ENCODE measurements around the gene PLA2G6.
A peak's percentile ranks its signal among the peaks of the same experiment; 100 is the strongest.

The PLA2G6 gene

GRCh38 chr22:38220653-38221386 lies 39.2 kb upstream of the PLA2G6 start:
- no peaks in the 10 kb centered on the region for H3K27me3 ChIP-seq (ENCODE audit: control insufficient read depth in 3 of 3, insufficient read depth in 3 of 3, low read depth in 1 of 3, low read length in 3 of 3)
- H3K9me3 ChIP-seq (replicated peaks in 1 of 2; ENCODE audit: control insufficient read depth in 2 of 2, insufficient read depth in 1 of 2, low read depth in 1 of 2, low read length in 2 of 2), result no peaks in the 10 kb centered on the region
- H3K79me1 ChIP-seq (ENCODE audit: low read depth, low read length), result no peaks in the 10 kb centered on the region
- peak overlapping the region; percentile 73 for H2BK12ac ChIP-seq (ENCODE audit: low read length)
- no peak overlapping the region for H3K4me2 ChIP-seq (ENCODE audit: insufficient read depth, low read length, poor library complexity, severe bottlenecking)
- H2AFZ ChIP-seq (ENCODE audit: low read length), result no peak overlapping the region
- peaks cover 7 to 12% of the 10 kb centered on the region in 2 donors for H3K4me1 ChIP-seq (ENCODE audit: control insufficient read depth in 2 of 2, insufficient read depth in 1 of 2, low read depth in 1 of 2, low read length in 2 of 2)
- H3K23ac ChIP-seq (ENCODE audit: low read depth, low read length, poor library complexity), result peak overlapping the region; percentile 80
- peak overlapping the region; percentile 84 for H2AK5ac ChIP-seq (ENCODE audit: low read depth, low read length)
- peak overlapping the region; percentile 53 for H3K4ac ChIP-seq (ENCODE audit: low read length)
- peak overlapping the region; percentile 17 for H3K18ac ChIP-seq (ENCODE audit: low read length)
- H3K27ac ChIP-seq (replicated peaks; ENCODE audit: low read length), result no peak overlapping the region
- peak overlapping the region; percentile 22 for H2BK5ac ChIP-seq (ENCODE audit: low read length)
- no peak overlapping the region for H4K8ac ChIP-seq (ENCODE audit: low read depth, low read length)
- peaks cover 26 to 46% of the 10 kb centered on the region in 2 donors for H3K36me3 ChIP-seq (replicated peaks in 1 of 2; ENCODE audit: control insufficient read depth in 2 of 2, insufficient read depth in 2 of 2, low read length in 2 of 2)
- peak overlapping the region; percentile 56 for H3K14ac ChIP-seq (ENCODE audit: low read length)
- no peak overlapping the region for H2BK120ac ChIP-seq (ENCODE audit: low read depth, low read length)
- H3K9ac ChIP-seq (ENCODE audit: low read depth, low read length, poor library complexity), result no peak overlapping the region
- H4K91ac ChIP-seq (ENCODE audit: low read depth, low read length, poor library complexity), result peak overlapping the region; percentile 72
- DNase-seq (ENCODE audit: low spot score), result no peak
- WGBS, 2 donors (ENCODE audit: extremely low coverage in 2 of 2, insufficient read length in 2 of 2, insufficient replicate concordance in 1 of 2), result no CpG with 5 or more reads among the region's 22 CpGs
- H2BK15ac ChIP-seq (ENCODE audit: low read length), result peak overlapping the region; percentile 81
- H3K4me3 ChIP-seq (ENCODE audit: low read length in 2 of 2), result no peak overlapping the region

- no peak overlapping the region for H2AFZ ChIP-seq (ENCODE audit: low read length)
- H2BK120ac ChIP-seq (ENCODE audit: low read depth, low read length), result no peak overlapping the region
- peak overlapping the region; percentile 84 for H2AK5ac ChIP-seq (ENCODE audit: low read depth, low read length)
- no peak overlapping the region for H3K27ac ChIP-seq (replicated peaks; ENCODE audit: low read length)
- H3K4ac ChIP-seq (ENCODE audit: low read length), result no peak overlapping the region
- no peak overlapping the region for H3K4me3 ChIP-seq (ENCODE audit: low read length in 2 of 2)
- DNase-seq (ENCODE audit: low spot score), result no peak
- H3K14ac ChIP-seq (ENCODE audit: low read length), result no peak overlapping the region
- H2BK15ac ChIP-seq (ENCODE audit: low read length), result no peak overlapping the region
- H3K36me3 ChIP-seq (replicated peaks in 1 of 2; ENCODE audit: control insufficient read depth in 2 of 2, insufficient read depth in 2 of 2, low read length in 2 of 2), result peaks cover 19 to 46% of the 10 kb centered on the region in 2 donors
- WGBS, 2 donors (ENCODE audit: extremely low coverage in 2 of 2, insufficient read length in 2 of 2, insufficient replicate concordance in 1 of 2), result no CpG with 5 or more reads among the region's 8 CpGs
- H3K4me2 ChIP-seq (ENCODE audit: insufficient read depth, low read length, poor library complexity, severe bottlenecking), result no peak overlapping the region
- H2BK5ac ChIP-seq (ENCODE audit: low read length), result no peak overlapping the region
- H3K27me3 ChIP-seq (ENCODE audit: control insufficient read depth in 3 of 3, insufficient read depth in 3 of 3, low read depth in 1 of 3, low read length in 3 of 3), result no peaks in the 10 kb centered on the region
- H3K23ac ChIP-seq (ENCODE audit: low read depth, low read length, poor library complexity), result no peak overlapping the region
- no peak overlapping the region for H4K8ac ChIP-seq (ENCODE audit: low read depth, low read length)
- H3K4me1 ChIP-seq (ENCODE audit: control insufficient read depth in 2 of 2, insufficient read depth in 1 of 2, low read depth in 1 of 2, low read length in 2 of 2), result peaks cover 7 to 15% of the 10 kb centered on the region in 2 donors
- no peak overlapping the region for H2BK12ac ChIP-seq (ENCODE audit: low read length)
- no peaks in the 10 kb centered on the region for H3K79me1 ChIP-seq (ENCODE audit: low read depth, low read length)
- H3K18ac ChIP-seq (ENCODE audit: low read length), result no peak overlapping the region
- H4K91ac ChIP-seq (ENCODE audit: low read depth, low read length, poor library complexity), result no peak overlapping the region
- H3K9me3 ChIP-seq (replicated peaks in 1 of 2; ENCODE audit: control insufficient read depth in 2 of 2, insufficient read depth in 1 of 2, low read depth in 1 of 2, low read length in 2 of 2), result no peaks in the 10 kb centered on the region
- no peak overlapping the region for H3K9ac ChIP-seq (ENCODE audit: low read depth, low read length, poor library complexity)
These were observed 38.5 kb upstream of the PLA2G6 start for GRCh38 chr22:38220163-38220562.

GRCh38 chr22:38219632-38220031 lies 38.0 kb upstream of the PLA2G6 start:
- no CpG with 5 or more reads among the region's 10 CpGs for WGBS, 2 donors (ENCODE audit: extremely low coverage in 2 of 2, insufficient read length in 2 of 2, insufficient replicate concordance in 1 of 2)
- Histone ChIP-seq H2BK15ac (ENCODE audit: low read length) (no peak overlapping the region), H4K8ac (ENCODE audit: low read depth, low read length) (no peak overlapping the region), H2BK12ac (ENCODE audit: low read length) (peak overlapping the region; percentile 93), H3K79me1 (ENCODE audit: low read depth, low read length) (no peaks in the 10 kb centered on the region), H2AFZ (ENCODE audit: low read length) (no peak overlapping the region), H2BK5ac (ENCODE audit: low read length) (no peak overlapping the region), H2BK120ac (ENCODE audit: low read depth, low read length) (no peak overlapping the region), H3K4ac (ENCODE audit: low read length) (no peak overlapping the region), H3K27ac (replicated peaks; ENCODE audit: low read length) (peak overlapping the region; percentile 28), H3K4me2 (ENCODE audit: insufficient read depth, low read length, poor library complexity, severe bottlenecking) (no peak overlapping the region), H3K4me1 (ENCODE audit: control insufficient read depth in 2 of 2, insufficient read depth in 1 of 2, low read depth in 1 of 2, low read length in 2 of 2) (peaks cover 7 to 20% of the 10 kb centered on the region in 2 donors), H3K36me3 (replicated peaks in 1 of 2; ENCODE audit: control insufficient read depth in 2 of 2, insufficient read depth in 2 of 2, low read length in 2 of 2) (peaks cover 17 to 45% of the 10 kb centered on the region in 2 donors), H4K91ac (ENCODE audit: low read depth, low read length, poor library complexity) (no peak overlapping the region), H2AK5ac (ENCODE audit: low read depth, low read length) (no peak overlapping the region), H3K9ac (ENCODE audit: low read depth, low read length, poor library complexity) (peak overlapping the region; percentile 63), H3K9me3 (replicated peaks in 1 of 2; ENCODE audit: control insufficient read depth in 2 of 2, insufficient read depth in 1 of 2, low read depth in 1 of 2, low read length in 2 of 2) (no peaks in the 10 kb centered on the region), H3K14ac (ENCODE audit: low read length) (no peak overlapping the region), H3K27me3 (ENCODE audit: control insufficient read depth in 3 of 3, insufficient read depth in 3 of 3, low read depth in 1 of 3, low read length in 3 of 3) (no peaks in the 10 kb centered on the region), H3K4me3 (ENCODE audit: low read length in 2 of 2) (no peak overlapping the region), H3K18ac (ENCODE audit: low read length) (peak overlapping the region; percentile 65), H3K23ac (ENCODE audit: low read depth, low read length, poor library complexity) (peak overlapping the region; percentile 71)
- no peak for DNase-seq (ENCODE audit: low spot score)

GRCh38 chr22:38218661-38219622 lies 37.3 kb upstream of the PLA2G6 start:
- H3K4me1 ChIP-seq (ENCODE audit: control insufficient read depth in 2 of 2, insufficient read depth in 1 of 2, low read depth in 1 of 2, low read length in 2 of 2), result peaks cover 7 to 25% of the 10 kb centered on the region in 2 donors
- peak overlapping the region; percentile 93 for H2BK12ac ChIP-seq (ENCODE audit: low read length)
- H3K9me3 ChIP-seq (replicated peaks in 1 of 2; ENCODE audit: control insufficient read depth in 2 of 2, insufficient read depth in 1 of 2, low read depth in 1 of 2, low read length in 2 of 2), result no peaks in the 10 kb centered on the region
- no peak overlapping the region for H3K14ac ChIP-seq (ENCODE audit: low read length)
- H3K27me3 ChIP-seq (ENCODE audit: control insufficient read depth in 3 of 3, insufficient read depth in 3 of 3, low read depth in 1 of 3, low read length in 3 of 3), result peaks cover 0 to 7% (median 0%) of the 10 kb centered on the region in 3 experiments
- H3K4me3 ChIP-seq (ENCODE audit: low read length in 2 of 2), result no peak overlapping the region
- DNase-seq (ENCODE audit: low spot score), result no peak
- no peak overlapping the region for H2AFZ ChIP-seq (ENCODE audit: low read length)
- H3K18ac ChIP-seq (ENCODE audit: low read length), result peak overlapping the region; percentile 65
- peaks cover 14 to 48% of the 10 kb centered on the region in 2 donors for H3K36me3 ChIP-seq (replicated peaks in 1 of 2; ENCODE audit: control insufficient read depth in 2 of 2, insufficient read depth in 2 of 2, low read length in 2 of 2)
- H2BK120ac ChIP-seq (ENCODE audit: low read depth, low read length), result no peak overlapping the region
- peak overlapping the region; percentile 44 for H2BK5ac ChIP-seq (ENCODE audit: low read length)
- H3K23ac ChIP-seq (ENCODE audit: low read depth, low read length, poor library complexity), result peak overlapping the region; percentile 71
- H3K4me2 ChIP-seq (ENCODE audit: insufficient read depth, low read length, poor library complexity, severe bottlenecking), result no peak overlapping the region
- H4K8ac ChIP-seq (ENCODE audit: low read depth, low read length), result no peak overlapping the region
- H3K79me1 ChIP-seq (ENCODE audit: low read depth, low read length), result no peaks in the 10 kb centered on the region
- H3K4ac ChIP-seq (ENCODE audit: low read length), result no peak overlapping the region
- H4K91ac ChIP-seq (ENCODE audit: low read depth, low read length, poor library complexity), result no peak overlapping the region
- peak overlapping the region; percentile 28 for H3K27ac ChIP-seq (replicated peaks; ENCODE audit: low read length)
- peak overlapping the region; percentile 62 for H2BK15ac ChIP-seq (ENCODE audit: low read length)
- peak overlapping the region; percentile 10 for H2AK5ac ChIP-seq (ENCODE audit: low read depth, low read length)
- WGBS, 2 donors (ENCODE audit: extremely low coverage in 2 of 2, insufficient read length in 2 of 2, insufficient replicate concordance in 1 of 2), result no CpG with 5 or more reads among the region's 25 CpGs
- peak overlapping the region; percentile 63 for H3K9ac ChIP-seq (ENCODE audit: low read depth, low read length, poor library complexity)

All from neuronal stem cell (in vitro differentiated cells).